Naive thymus-derived CD4-positive, alpha-beta T cell (primary cell): Measurements from ENCODE around the gene DHRS7B. TPM values are rescaled to one million over a fixed set of nuclear protein-coding genes. Genes with fewer than 3 reads are reported as not detected.
A peak's percentile ranks its signal among the peaks of the same experiment; 100 is the strongest.

Experiments
- ATAC-seq: fragments of 150-1000 bp; cut with Tn5 transposase; 2 replicates; pipeline ENCODE4 v1.10.0; 2021; ENCODE audit warnings: mild to moderate bottlenecking, moderate library complexity
- CTCF ChIA-PET: fragments of 350-600 bp; sonication (Branson Sonifier 250); formaldehyde crosslinking; loops from one replicate; lab custom pipeline; 2021; ENCODE audit warnings: antibody characterized with exemption; lab: Charles Lee
- POLR2A ChIA-PET: fragments of 350-600 bp; sonication (Branson Sonifier 250); formaldehyde crosslinking; loops from one replicate; lab custom pipeline; 2021; ENCODE audit warnings: antibody characterized with exemption, inconsistent platforms; lab: Charles Lee
- DNase-seq, 9 donors: peaks; one replicate each; pipeline versions ENCODE4 v3.0.0 to v3.0.0-alpha.2; 2020 to 2022; ENCODE audit warnings: mixed read lengths in 1 of 9
- H3K27ac ChIP-seq: one replicate; pipeline ENCODE4 v1.7.0; 2013; ENCODE audit warnings: mild to moderate bottlenecking, low read depth, low read length, moderate library complexity
- H3K27me3 ChIP-seq, 2 donors: one replicate each; pipeline ENCODE4 v1.7.0; 2013; ENCODE audit warnings: low read length in 2 of 2, mild to moderate bottlenecking in 2 of 2, moderate library complexity in 2 of 2; ENCODE audit not compliant: control insufficient read depth in 2 of 2, insufficient read depth in 2 of 2
- H3K36me3 ChIP-seq, 3 experiments: 1 replicate in 2 of 3; 2 replicates in 1 of 3; pipeline ENCODE4 v1.7.0; 2013; ENCODE audit warnings: low read length in 3 of 3, mild to moderate bottlenecking in 3 of 3, moderate library complexity in 1 of 3; ENCODE audit not compliant: insufficient read depth in 3 of 3, control insufficient read depth in 2 of 3
- H3K4me1 ChIP-seq, 2 donors: one replicate each; pipeline ENCODE4 v1.7.0; 2013; ENCODE audit warnings: low read length in 2 of 2, mild to moderate bottlenecking in 2 of 2, moderate library complexity in 1 of 2; ENCODE audit not compliant: control insufficient read depth in 2 of 2, insufficient read depth in 2 of 2
- H3K4me3 ChIP-seq: 2 replicates; pipeline ENCODE4 v1.7.0; 2013; ENCODE audit warnings: mild to moderate bottlenecking, low read length
- H3K9me3 ChIP-seq, 3 experiments: 1 replicate in 2 of 3; 2 replicates in 1 of 3; pipeline ENCODE4 v1.7.0; 2013; ENCODE audit warnings: low read length in 3 of 3; ENCODE audit not compliant: control insufficient read depth in 2 of 3
- H3K27ac Mint-ChIP-seq, 9 donors: one replicate each; pipeline ENCODE4 v1.8.0; 2020 to 2022; ENCODE audit warnings: mixed read lengths in 9 of 9, mild to moderate bottlenecking in 8 of 9, moderate library complexity in 5 of 9, inconsistent platforms in 2 of 9
- H3K27me3 Mint-ChIP-seq, 5 donors: one replicate each; pipeline ENCODE4 v1.8.0; 2021 to 2022; ENCODE audit warnings: mixed read lengths in 5 of 5, mild to moderate bottlenecking in 1 of 5
- H3K36me3 Mint-ChIP-seq, 5 donors: one replicate each; pipeline ENCODE4 v1.8.0; 2020 to 2022; ENCODE audit warnings: mixed read lengths in 5 of 5, mild to moderate bottlenecking in 3 of 5, inconsistent platforms in 1 of 5
- H3K4me1 Mint-ChIP-seq, 7 donors: one replicate each; pipeline ENCODE4 v1.8.0; 2020 to 2022; ENCODE audit warnings: mixed read lengths in 7 of 7, mild to moderate bottlenecking in 3 of 7, inconsistent platforms in 1 of 7
- H3K4me3 Mint-ChIP-seq, 10 donors: one replicate each; pipeline ENCODE4 v1.8.0; 2020 to 2022; ENCODE audit warnings: mild to moderate bottlenecking in 10 of 10, mixed read lengths in 10 of 10, moderate library complexity in 6 of 10, inconsistent platforms in 2 of 10
- H3K9me3 Mint-ChIP-seq, 11 donors: one replicate each; pipeline ENCODE4 v1.8.0; 2020 to 2022; ENCODE audit warnings: mixed read lengths in 11 of 11, mild to moderate bottlenecking in 4 of 11, inconsistent platforms in 1 of 11, moderate library complexity in 1 of 11
- intact Hi-C, 2 donors: fragments of 100-400 bp; cut with micrococcal nuclease; formaldehyde crosslinking; loops; one replicate each; pipeline ENCODE4 v1.15.1; 2023
- polyA plus RNA-seq, 2 donors: library from polyadenylated mRNA; unstranded; fragments of 300-500 nt; fragmentation: Illumina TruSeq; gene quantifications; one replicate each; pipeline ENCODE4 v1.2.3, GENCODE V29; 2021
- total RNA-seq, 6 experiments: library from RNA in 5 of 6; stranded (reverse) in 5 of 6; gene quantifications; 1 replicate in 5 of 6; 2 replicates in 1 of 6; pipeline ENCODE4 v1.2.3 and lab custom pipeline; 2021 to 2026

Gene DHRS7B
- total and polyA plus RNA-seq, 7 experiments from 2014 or later = 5.9 to 15.1 (median 10.0) TPM

DNA sequence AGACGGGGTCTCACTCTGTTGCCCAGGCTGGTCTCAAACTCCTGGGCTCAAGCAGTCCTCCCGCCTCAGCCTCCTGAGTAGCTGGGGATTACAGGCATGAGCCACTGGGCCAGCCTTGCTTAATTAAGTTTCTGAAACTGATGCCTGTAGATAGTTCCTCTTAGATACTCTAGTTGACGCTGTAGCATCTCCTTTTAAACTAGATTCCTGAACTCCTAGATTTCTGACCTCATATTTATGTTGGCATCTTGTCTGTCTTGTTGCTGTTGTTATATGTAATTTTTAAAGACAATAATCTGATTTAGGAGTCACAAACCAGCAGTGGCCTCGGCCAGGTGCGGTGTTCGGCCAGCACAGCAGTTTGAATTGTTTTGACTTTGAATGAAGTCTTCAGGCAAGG is 37.5 kb downstream of the DHRS7B start:
- peaks cover 0 to 27% (median 11%) of the 10 kb centered on the region in 7 donors for H3K4me1 Mint-ChIP-seq
- Histone ChIP-seq H3K27me3 (no peaks in the 10 kb centered on the region), H3K27ac (no peak overlapping the region), H3K36me3 (peaks cover 0 to 4% (median 0%) of the 10 kb centered on the region in 3 experiments), H3K4me3 (no peak overlapping the region), H3K4me1 (no peaks in the 10 kb centered on the region), H3K9me3 (no peaks in the 10 kb centered on the region)
- H3K27me3 Mint-ChIP-seq = no peaks in the 10 kb centered on the region
- DNase-seq = no peak
- no peaks in the 10 kb centered on the region for H3K9me3 Mint-ChIP-seq
- H3K4me3 Mint-ChIP-seq = no peak overlapping the region
- H3K36me3 Mint-ChIP-seq = no peaks in the 10 kb centered on the region
- H3K27ac Mint-ChIP-seq = peak overlapping the region in 2 of 9 donors; percentile 3 to 22
- POLR2A ChIA-PET = no interaction called here
- no peak for ATAC-seq
- CTCF ChIA-PET = interaction anchor here (0.5 to 0.6 kb wide), 2 partner anchors 43 to 57 kb away, joined by 3 read pairs; no protein-coding TSS in a partner anchor
- intact Hi-C loops = no loop called here

GRCh38 chr17:21164620-21165019 is 37.9 kb downstream of the DHRS7B start:
- Histone ChIP-seq H3K27ac (no peak overlapping the region), H3K36me3 (peaks cover 0 to 4% (median 0%) of the 10 kb centered on the region in 3 experiments), H3K27me3 (no peaks in the 10 kb centered on the region), H3K4me3 (no peak overlapping the region), H3K4me1 (no peaks in the 10 kb centered on the region), H3K9me3 (no peaks in the 10 kb centered on the region)
- ATAC-seq (no peak), DNase-seq (no peak)
- Mint-ChIP-seq H3K27ac (peak overlapping the region in 2 of 9 donors; percentile 3 to 22), H3K36me3 (no peaks in the 10 kb centered on the region), H3K27me3 (no peaks in the 10 kb centered on the region), H3K4me1 (peaks cover 0 to 27% (median 11%) of the 10 kb centered on the region in 7 donors), H3K4me3 (no peak overlapping the region), H3K9me3 (no peaks in the 10 kb centered on the region)
- ChIA-PET POLR2A (no interaction called here), CTCF (no interaction called here)
- intact Hi-C loops = no loop called here

DNA sequence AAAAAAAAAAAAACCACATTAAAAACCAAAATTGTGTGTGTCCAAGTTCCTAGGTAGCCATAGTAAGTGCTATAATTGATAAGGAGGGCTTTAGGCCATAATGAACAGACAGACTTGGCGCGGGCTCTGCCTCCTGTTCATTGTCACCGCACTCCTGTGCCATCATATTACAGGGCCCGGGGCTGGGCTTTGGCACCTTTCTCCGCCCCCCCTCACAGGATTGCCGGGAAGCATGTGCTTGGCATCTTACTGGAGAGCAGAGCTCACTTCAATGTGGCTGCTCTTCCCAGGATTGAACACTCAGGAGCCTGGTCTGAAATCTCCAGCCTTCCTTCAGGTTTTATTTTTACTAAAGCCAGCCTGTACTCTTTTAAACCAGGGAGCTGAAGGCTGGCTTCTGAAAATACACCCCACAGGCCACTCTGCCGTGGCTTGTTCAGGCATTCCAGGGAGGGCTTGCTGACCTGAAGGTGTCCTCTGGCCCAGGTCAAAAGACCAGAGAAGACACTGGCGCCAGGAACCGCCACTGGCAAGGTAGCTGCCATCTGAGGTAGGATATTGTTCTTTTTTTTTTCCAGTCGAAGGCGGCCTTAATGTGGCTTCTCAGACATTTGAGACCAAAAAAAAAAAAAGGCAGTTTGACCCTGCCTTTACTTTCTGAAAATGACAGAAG is 39.3 kb downstream of the DHRS7B start:
- ATAC-seq = no peak
- Mint-ChIP-seq H3K27ac (no peak overlapping the region), H3K4me1 (peaks cover 3 to 39% (median 10%) of the 10 kb centered on the region in 7 donors), H3K27me3 (no peaks in the 10 kb centered on the region), H3K9me3 (peaks cover 0 to under 1% (median 0%) of the 10 kb centered on the region in 11 donors), H3K4me3 (no peak overlapping the region), H3K36me3 (no peaks in the 10 kb centered on the region)
- Histone ChIP-seq H3K36me3 (peaks cover 0 to 4% (median 0%) of the 10 kb centered on the region in 3 experiments), H3K4me1 (no peaks in the 10 kb centered on the region), H3K9me3 (no peaks in the 10 kb centered on the region), H3K4me3 (no peak overlapping the region), H3K27me3 (no peaks in the 10 kb centered on the region), H3K27ac (no peak overlapping the region)
- intact Hi-C loops = no loop called here
- POLR2A ChIA-PET = no interaction called here
- CTCF ChIA-PET = interaction anchor here (0.6 to 1.0 kb wide), 2 partner anchors 12 to 347 kb away, joined by 3 read pairs; no protein-coding TSS in a partner anchor
- DNase-seq = no peak

- peaks cover 0 to 4% (median 0%) of the 10 kb centered on the region in 3 experiments for H3K36me3 ChIP-seq
- H3K27me3 ChIP-seq = no peaks in the 10 kb centered on the region
- no peak for DNase-seq
- H3K4me3 Mint-ChIP-seq = no peak overlapping the region
- ChIA-PET CTCF (interaction anchor here (0.6 to 1.0 kb wide), 3 partner anchors 12 to 346 kb away, joined by 3 to 4 read pairs (median 3); no protein-coding TSS in a partner anchor), POLR2A (no interaction called here)
- peak overlapping the region in 4 of 9 donors; percentile 21 to 61 (median 31) for H3K27ac Mint-ChIP-seq
- H3K36me3 Mint-ChIP-seq = no peaks in the 10 kb centered on the region
- H3K9me3 Mint-ChIP-seq = peaks cover 0 to 2% (median 0%) of the 10 kb centered on the region in 11 donors
- H3K4me3 ChIP-seq = no peak overlapping the region
- H3K27me3 Mint-ChIP-seq = no peaks in the 10 kb centered on the region
- H3K27ac ChIP-seq = no peak overlapping the region
- no peaks in the 10 kb centered on the region for H3K4me1 ChIP-seq
- no peak for ATAC-seq
- no peaks in the 10 kb centered on the region for H3K9me3 ChIP-seq
- intact Hi-C loops = no loop called here
- H3K4me1 Mint-ChIP-seq = peaks cover 3 to 41% (median 12%) of the 10 kb centered on the region in 7 donors
Observed at GRCh38 chr17:21166595-21167210, 39.9 kb downstream of the DHRS7B start.

- H3K27me3 Mint-ChIP-seq = no peaks in the 10 kb centered on the region
- no peaks in the 10 kb centered on the region for H3K4me1 ChIP-seq
- H3K4me1 Mint-ChIP-seq = peaks cover 3 to 38% (median 12%) of the 10 kb centered on the region in 7 donors
- no peak overlapping the region for H3K27ac ChIP-seq
- no peak for ATAC-seq
- peaks cover 0 to 3% (median 0%) of the 10 kb centered on the region in 5 donors for H3K36me3 Mint-ChIP-seq
- intact Hi-C loops = no loop called here
- H3K4me3 Mint-ChIP-seq = no peak overlapping the region
- DNase-seq = no peak
- H3K36me3 ChIP-seq = peaks cover 0 to 7% (median 0%) of the 10 kb centered on the region in 3 experiments
- H3K27ac Mint-ChIP-seq = peak overlapping the region in 5 of 9 donors; percentile 9 to 61 (median 28)
- H3K4me3 ChIP-seq = no peak overlapping the region
- H3K9me3 ChIP-seq = no peaks in the 10 kb centered on the region
- peaks cover 0 to 2% (median 0%) of the 10 kb centered on the region in 11 donors for H3K9me3 Mint-ChIP-seq
- ChIA-PET CTCF (interaction anchor here (0.8 to 1.0 kb wide), 2 partner anchors 44 to 346 kb away, joined by 3 to 4 read pairs; no protein-coding TSS in a partner anchor), POLR2A (no interaction called here)
- no peaks in the 10 kb centered on the region for H3K27me3 ChIP-seq
Observed at GRCh38 chr17:21167303-21167702, 40.5 kb downstream of the DHRS7B start.

DNA sequence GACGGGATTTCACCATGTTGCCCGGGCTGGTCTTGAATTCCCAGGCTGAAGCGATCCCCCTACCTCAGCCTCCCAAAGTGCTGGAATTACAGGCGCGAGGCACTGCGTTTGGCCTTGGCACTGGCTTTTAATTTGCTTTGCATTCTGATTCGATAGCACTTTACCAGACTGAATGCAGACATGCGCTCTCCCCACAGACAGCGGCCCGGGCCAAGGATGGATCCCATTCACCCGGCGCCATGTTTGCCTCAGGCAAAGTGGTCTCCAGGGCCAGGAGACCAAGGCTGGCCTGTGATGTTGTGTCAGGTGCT is 41.7 kb downstream of the DHRS7B start:
- Mint-ChIP-seq H3K9me3 (peaks cover 0 to 2% (median 0%) of the 10 kb centered on the region in 11 donors), H3K27ac (no peak overlapping the region), H3K36me3 (peaks cover 0 to 7% (median 3%) of the 10 kb centered on the region in 5 donors), H3K4me1 (peaks cover 0 to 35% (median 13%) of the 10 kb centered on the region in 7 donors), H3K4me3 (no peak overlapping the region), H3K27me3 (no peaks in the 10 kb centered on the region)
- Histone ChIP-seq H3K9me3 (no peaks in the 10 kb centered on the region), H3K27ac (no peak overlapping the region), H3K4me1 (no peaks in the 10 kb centered on the region), H3K36me3 (peaks cover 0 to 19% (median 0%) of the 10 kb centered on the region in 3 experiments), H3K27me3 (no peaks in the 10 kb centered on the region), H3K4me3 (no peak overlapping the region)
- intact Hi-C loops = no loop called here
- ATAC-seq (no peak), DNase-seq (no peak)
- POLR2A ChIA-PET = no interaction called here
- CTCF ChIA-PET = no interaction called here
